GM12892 (cell line): Measurements from ENCODE around the gene ZBTB7C.
A peak's percentile ranks its signal among the peaks of the same experiment; 100 is the strongest.

ENCODE experiments used
- DNase-seq: peaks from one replicate; pipeline ENCODE4 v3.0.0; 2011; ENCODE audit not compliant: insufficient read length
- FAIRE-seq: peaks from 2 replicates; lab custom pipeline; 2011; peaks lifted over from hg19 to GRCh38; lab: Jason Lieb, UNC
- POLR2A ChIP-seq: IDR thresholded peaks from 2 replicates; pipeline ENCODE4 v1.6.1; 2011; ENCODE audit warnings: low read depth, low read length, control low read depth
- POLR2AphosphoS5 ChIP-seq: IDR thresholded peaks from 2 replicates; pipeline ENCODE4 v1.6.1; 2011; ENCODE audit warnings: low read depth, low read length, control low read depth
- TAF1 ChIP-seq: IDR thresholded peaks from 2 replicates; pipeline ENCODE4 v1.6.1; 2011; ENCODE audit warnings: low read depth, mild to moderate bottlenecking, control low read depth, low read length, borderline replicate concordance

Gene ZBTB7C

GRCh38 chr18:48244530-48244929, 164.7 kb downstream of the ZBTB7C start:
- FAIRE-seq (no peak), DNase-seq (no peak)
- TF ChIP-seq TAF1 (no peak), POLR2A (no peak), POLR2AphosphoS5 (no peak)

GRCh38 chr18:48238636-48239035, 170.5 kb downstream of the ZBTB7C start:
- TF ChIP-seq POLR2A, result no peak
- no peak for TF ChIP-seq POLR2AphosphoS5
- TF ChIP-seq TAF1, result no peak
- DNase-seq (no peak), FAIRE-seq (no peak)

GRCh38 chr18:48238206-48238605, 171.0 kb downstream of the ZBTB7C start:
- DNase-seq (no peak), FAIRE-seq (no peak)
- TF ChIP-seq TAF1 (no peak), POLR2AphosphoS5 (no peak), POLR2A (no peak)

- FAIRE-seq, result no peak
- no peak for TF ChIP-seq POLR2AphosphoS5
- TF ChIP-seq TAF1, result no peak
- no peak for TF ChIP-seq POLR2A
- no peak for DNase-seq
Measured at GRCh38 chr18:48236822-48237221, 172.4 kb downstream of the ZBTB7C start.

GRCh38 chr18:48230467-48231113, 178.6 kb downstream of the ZBTB7C start:
- FAIRE-seq (peak; percentile 90), DNase-seq (peak; percentile 35)
- TF ChIP-seq TAF1 (no peak), POLR2AphosphoS5 (no peak), POLR2A (no peak)

GRCh38 chr18:48229552-48229981, 179.6 kb downstream of the ZBTB7C start:
- FAIRE-seq (no peak), DNase-seq (no peak)
- no peak for TF ChIP-seq TAF1

- TF ChIP-seq POLR2AphosphoS5 (no peak), POLR2A (no peak), TAF1 (no peak)
- DNase-seq (no peak), FAIRE-seq (no peak)
Measured at GRCh38 chr18:48228841-48229240, 180.3 kb downstream of the ZBTB7C start.

- FAIRE-seq (no peak), DNase-seq (no peak)
- TF ChIP-seq TAF1 (no peak), POLR2A (no peak), POLR2AphosphoS5 (no peak)
Measured at GRCh38 chr18:48228301-48228715, 180.9 kb downstream of the ZBTB7C start.

- FAIRE-seq (no peak), DNase-seq (no peak)
- TF ChIP-seq TAF1 (no peak), POLR2AphosphoS5 (no peak), POLR2A (no peak)
Measured at GRCh38 chr18:48227206-48227605, 182.0 kb downstream of the ZBTB7C start.

GRCh38 chr18:48226401-48226800, 182.8 kb downstream of the ZBTB7C start:
- DNase-seq (no peak), FAIRE-seq (no peak)
- TF ChIP-seq POLR2AphosphoS5 (no peak), POLR2A (no peak), TAF1 (no peak)

- DNase-seq (no peak), FAIRE-seq (no peak)
- TF ChIP-seq POLR2AphosphoS5 (no peak), POLR2A (no peak), TAF1 (no peak)
Measured at GRCh38 chr18:48222118-48222517, 187.1 kb downstream of the ZBTB7C start.

- TF ChIP-seq POLR2AphosphoS5 (no peak), POLR2A (no peak), TAF1 (no peak)
- DNase-seq (no peak), FAIRE-seq (no peak)
Measured at GRCh38 chr18:48219810-48220499, 189.2 kb downstream of the ZBTB7C start.
